Measurements from ENCODE around the gene MEIS1.
A peak's percentile ranks its signal among the peaks of the same experiment; 100 is the strongest.

The MEIS1 gene

DNA sequence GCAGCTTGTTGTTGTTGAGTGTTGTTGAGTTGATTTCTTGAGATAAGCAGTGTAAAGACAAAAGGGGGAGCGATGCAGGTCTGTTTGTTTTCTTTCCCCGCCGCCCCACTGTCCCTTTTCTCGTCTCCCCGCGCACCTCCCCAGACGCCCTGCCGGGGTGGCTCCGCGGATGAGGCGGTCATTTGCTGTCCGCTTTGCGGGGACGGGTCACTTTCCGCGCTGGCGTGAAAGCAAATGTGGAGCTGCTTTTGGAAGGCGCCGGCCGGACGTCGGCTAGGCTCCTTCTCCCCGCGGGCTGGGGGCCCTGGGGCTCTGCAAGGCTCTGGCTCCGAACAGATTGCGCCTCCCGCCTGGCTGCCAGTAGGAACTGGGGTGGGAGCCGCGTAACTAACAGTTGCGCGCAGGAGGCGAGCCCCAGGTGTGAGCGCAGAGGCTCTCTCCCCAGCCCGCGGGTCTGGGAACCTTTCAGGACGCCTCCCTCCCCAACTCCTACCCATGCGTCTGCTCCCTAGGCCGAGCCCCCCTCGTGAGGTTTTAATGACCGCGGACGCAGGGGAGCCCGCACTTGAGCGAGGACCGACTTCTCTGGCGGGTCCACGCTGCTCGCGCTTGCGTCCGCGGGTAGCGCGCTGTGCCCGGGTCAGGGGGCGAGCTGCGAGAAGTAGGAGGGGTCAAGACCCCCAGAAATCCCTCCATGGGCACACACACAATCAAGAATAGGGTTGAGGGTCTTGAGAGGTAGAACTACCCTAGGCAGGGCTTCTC lies 146.6 kb downstream of the MEIS1 start:
- peak in 2 of 4 experiments; percentile 7 to 28 for DNase-seq

DNA sequence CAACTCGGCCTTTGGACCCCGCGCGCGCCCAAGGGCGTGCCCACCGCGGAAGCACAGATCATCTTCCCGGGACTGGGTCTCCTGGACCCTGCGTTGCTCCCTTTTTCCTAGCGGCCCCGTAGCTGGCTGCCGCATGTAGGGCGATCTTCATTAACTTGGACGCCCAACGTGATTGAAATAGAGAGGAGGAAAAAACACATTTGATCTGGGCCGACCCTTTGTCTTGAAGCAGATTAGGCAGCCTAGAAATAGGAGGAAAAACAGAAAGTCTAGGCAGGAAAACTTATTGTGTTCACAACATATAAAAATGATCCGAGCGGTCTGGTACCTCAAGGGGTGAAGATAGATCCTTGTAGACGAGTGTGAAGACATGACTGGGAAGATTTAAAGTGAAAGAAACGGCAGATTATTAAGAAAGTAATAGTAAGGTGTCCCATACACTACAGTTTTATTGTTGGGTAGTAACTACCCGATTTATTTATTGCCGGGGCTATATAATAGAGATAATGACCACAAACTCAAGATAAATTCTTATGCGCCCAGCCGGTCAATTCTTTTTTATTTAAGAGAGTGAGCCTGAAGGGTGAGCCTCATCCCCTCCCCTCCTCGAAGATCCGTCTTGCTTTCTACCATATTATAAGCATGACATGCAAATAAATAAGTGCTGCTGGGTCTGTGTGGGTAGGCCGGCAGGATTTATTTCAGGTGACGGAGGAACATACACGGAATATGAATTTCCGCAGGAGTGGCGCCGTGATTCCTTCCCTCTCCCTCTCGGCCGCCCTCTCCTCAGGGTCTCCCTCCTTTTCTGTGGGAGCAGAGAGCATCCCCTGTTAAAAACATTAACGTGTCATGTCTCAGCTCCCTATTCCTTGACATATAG lies 147.4 kb downstream of the MEIS1 start:
- DNase-seq = no peak

DNA sequence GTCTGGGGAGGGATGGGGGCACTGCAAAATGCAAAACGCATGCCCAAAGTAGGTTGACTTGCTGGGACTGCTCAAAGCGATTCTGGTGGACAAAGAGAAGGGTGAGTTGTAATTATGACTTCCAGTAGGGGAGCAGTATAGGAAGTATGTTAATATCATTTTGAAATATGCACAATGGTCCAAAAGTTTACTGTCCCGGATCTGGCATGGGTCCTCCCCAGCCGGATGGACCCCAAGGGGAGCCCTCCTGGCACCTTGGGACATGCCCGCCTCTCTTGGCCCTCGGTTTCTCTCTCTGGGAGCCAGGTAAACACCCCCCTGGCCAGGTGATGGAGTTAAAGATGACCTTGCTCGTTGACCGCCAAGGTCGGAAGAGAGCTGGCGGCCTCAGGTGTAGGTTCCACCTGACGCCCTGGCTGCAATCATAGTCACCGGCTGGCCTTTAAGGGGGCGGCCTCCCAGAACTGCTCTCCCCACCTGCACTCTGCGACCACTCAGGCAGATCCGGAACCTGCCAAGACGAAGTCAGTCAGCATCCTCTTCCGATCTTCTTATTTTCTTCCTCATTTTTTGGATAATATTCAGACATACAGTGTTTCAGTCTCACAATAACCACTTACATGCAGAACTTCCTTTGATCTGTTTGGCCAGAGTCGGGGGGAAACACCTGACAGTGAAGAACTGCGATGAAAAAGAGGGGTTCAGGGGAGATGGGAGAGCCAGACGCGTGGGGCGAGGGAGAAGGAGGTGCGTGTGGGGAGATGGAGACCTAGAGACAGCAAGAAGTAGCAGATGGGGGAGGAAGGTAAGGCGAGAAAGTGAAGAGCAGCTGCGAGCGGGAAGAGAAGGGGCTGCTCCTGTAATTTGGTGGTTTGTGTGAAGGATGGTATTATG lies 148.3 kb downstream of the MEIS1 start:
- no peak for DNase-seq

DNA sequence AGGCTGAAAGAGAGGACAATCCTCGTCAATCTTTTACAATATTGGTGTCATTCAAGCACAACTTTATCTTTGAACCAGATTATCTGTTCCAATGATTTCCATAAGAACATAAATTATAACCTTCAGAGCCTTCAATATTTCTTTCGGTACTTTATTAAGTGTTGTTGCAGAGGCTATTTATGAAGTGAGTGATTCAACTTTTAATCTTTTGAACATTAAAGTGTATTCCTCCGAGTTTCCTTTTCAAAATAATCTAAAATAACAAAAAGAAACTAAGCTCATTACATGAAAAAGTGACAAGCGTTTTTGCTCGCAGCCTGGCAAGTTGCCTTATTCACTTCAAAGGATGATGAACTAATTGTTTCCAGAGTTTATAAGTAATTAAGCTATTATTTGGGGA lies 149.0 kb downstream of the MEIS1 start:
- no peak for DNase-seq

DNA sequence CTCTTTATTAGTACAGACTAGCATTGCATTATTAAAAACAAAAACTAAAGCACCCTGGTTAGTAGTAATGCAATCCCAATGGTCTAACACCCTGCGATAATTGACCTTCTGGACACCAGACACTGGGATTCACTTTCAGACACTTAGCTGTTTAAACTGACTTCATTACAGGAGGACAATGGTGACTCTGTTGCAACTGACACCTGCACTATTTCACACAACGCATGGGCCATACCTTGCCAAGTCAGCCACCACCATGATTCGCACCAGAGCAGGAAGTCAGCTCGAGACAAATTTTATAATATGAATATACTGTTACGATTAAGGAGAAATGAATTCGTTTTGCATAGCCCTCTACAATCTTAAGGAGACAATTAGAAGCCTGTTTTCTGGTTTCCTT lies 150.7 kb downstream of the MEIS1 start:
- no peak for DNase-seq

- no peak for DNase-seq
These were observed 152.3 kb downstream of the MEIS1 start for GRCh38 chr2:66587216-66587615.

DNA sequence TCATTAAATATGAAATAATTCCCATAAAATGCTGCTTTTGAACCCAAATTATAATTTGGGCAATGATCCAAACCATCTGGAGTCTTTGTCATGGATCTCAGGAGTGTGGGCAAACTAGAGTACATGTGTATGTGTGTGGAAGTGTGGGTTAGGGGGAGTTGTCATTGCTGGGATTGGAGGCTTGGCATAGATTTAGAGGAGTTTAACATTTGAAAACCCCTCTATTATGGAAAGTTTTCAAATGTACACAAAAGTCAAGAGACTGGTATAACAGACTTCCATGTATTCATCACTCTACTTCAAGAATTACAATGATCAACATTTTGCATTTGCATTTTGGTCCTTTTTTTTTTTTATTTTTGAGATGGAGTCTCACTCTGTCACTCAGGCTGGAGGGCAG lies 159.1 kb downstream of the MEIS1 start:
- DNase-seq = no peak

- no peak for DNase-seq
These were observed 160.6 kb downstream of the MEIS1 start for GRCh38 chr2:66595556-66595955.

- DNase-seq = no peak
These were observed 161.3 kb downstream of the MEIS1 start for GRCh38 chr2:66596256-66596655.

GRCh38 chr2:66601624-66602023 lies 166.7 kb downstream of the MEIS1 start:
- DNase-seq = no peak

DNA sequence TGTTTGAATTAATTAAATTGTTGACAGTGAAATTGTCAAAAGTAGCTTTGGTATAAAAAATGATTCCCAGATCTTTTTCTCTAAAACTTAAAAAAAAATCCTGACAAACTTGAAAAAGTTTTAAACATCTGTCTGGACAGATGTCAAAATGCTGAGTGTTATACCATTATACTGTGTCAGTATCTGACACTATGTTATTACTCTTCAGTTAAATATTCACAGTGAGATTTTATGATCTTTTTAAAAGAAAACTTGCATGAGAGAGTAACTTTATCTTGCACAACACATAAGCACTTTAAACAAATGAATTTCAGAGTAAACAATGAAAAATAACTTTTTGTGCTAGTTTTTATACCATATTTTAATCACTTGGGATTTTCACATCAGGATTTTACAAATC lies 167.4 kb downstream of the MEIS1 start:
- no peak for DNase-seq

DNA sequence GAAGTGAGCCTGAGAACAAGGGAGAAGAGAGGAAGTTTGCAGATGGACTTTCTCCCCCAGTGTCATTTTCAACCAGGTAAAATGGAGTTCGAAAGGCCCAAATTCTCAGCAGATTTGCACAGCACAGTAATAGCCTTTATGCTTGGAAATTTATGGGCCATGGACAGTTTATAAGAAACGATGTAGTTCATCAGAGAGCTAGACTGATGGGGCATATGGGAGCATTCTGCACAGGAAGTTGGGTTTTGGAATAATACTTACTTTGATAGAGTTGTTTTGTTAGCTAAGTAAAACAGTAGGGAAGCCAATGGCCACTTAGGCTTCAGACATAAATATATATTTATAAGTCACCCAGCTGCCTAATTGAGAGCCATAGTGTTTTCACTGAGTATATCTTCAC lies 169.4 kb downstream of the MEIS1 start:
- no peak for DNase-seq

- no peak for DNase-seq
These were observed 170.1 kb downstream of the MEIS1 start for GRCh38 chr2:66604976-66605375.

- no peak for DNase-seq
These were observed 172.2 kb downstream of the MEIS1 start for GRCh38 chr2:66607152-66607551.

Measured in suppressor macrophage (primary cell).